NCI-H1092 (cell line): ENCODE results near the gene UBE2G1.

Source experiments
- DNase-seq: peaks from one replicate; lab custom pipeline; 2025; lab: John Stamatoyannopoulos, UW

Gene UBE2G1

DNA sequence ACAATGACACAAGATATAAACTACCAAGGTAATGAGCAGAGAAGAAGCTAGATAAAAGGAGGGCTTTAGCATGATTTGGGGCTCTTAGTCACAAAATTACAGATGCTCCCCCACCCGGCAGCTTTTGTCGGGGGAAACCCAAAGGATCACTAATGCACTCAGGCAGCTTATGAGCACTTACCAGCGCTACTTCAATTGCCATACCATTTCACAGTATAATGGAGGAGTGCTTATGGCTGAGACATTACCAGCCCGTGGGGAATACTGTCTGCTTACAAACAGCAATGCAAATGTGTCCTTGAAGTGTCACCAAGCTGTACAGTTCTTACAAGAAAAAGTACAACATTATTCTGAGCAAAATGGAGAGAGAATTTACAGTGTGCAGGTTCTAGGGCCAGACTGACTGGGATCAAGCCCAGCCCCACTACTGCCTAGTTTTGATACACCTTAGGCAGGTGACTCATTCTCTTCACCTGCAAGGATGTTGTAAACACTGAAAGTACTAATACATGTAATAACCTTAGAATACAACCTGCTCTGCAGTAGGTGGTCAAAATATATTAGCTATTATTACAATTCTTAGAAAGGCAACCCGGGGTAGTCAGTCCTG is 119.0 kb downstream of the UBE2G1 start:
- no peak for DNase-seq

- DNase-seq, result no peak
Measured at GRCh38 chr17:4246674-4247073, 119.8 kb downstream of the UBE2G1 start.

DNA sequence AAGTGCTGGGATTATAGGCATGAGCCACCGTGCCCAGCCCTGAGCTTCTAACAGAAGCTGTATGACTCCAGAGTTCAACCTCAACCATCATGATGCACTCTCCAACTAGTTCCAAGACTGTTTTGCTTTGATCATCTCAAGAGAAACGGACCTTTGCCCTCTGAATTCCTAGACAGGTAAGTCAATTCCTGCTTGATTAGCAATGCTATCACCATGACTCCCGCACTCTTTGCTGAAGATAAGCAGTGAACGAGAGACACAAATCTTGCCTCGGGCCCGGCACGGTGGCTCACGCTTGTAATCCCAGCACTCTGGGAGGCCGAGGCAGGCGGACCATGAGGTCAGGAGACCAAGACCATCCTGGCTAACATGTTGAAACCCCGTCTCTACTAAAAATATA is 124.9 kb downstream of the UBE2G1 start:
- no peak for DNase-seq

DNA sequence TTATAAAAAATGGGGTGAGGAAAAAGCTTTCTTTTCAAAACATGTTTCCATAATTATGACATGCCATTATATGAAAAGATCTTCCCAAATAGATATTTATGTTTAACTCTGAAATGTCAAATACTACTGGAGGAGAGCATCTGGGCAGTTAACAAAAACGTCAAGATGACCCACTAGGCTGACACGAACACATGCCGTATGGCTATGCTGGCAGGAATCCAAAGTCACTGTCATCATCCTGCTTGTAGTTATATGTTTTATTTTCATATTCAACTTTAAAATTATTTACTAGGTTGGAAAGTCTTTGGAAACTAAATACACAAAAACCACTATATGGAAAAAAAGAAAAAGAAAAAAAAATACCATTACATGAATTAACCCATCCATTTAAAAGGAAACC is 130.0 kb downstream of the UBE2G1 start:
- DNase-seq, result no peak

GRCh38 chr17:4235372-4236279 is 130.8 kb downstream of the UBE2G1 start:
- DNase-seq, result no peak

DNA sequence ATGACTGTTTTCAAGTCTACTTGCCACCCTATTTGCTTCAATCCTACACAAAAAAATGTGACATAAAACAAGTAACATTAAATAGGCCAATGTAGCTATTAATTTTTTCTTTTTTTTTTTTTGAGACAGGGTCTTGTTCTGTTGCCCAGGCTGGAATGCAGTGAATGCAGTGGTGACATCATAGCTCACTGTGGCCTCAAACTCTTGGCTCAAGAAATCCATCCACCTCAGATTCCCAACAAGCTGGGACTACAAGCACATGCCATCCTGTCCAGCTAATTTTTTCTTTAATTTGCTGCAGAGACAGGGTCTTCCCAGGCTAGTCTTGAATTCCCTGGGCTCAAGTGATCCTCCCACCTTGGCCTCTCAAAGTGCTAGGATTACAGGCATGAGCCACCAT is 132.1 kb downstream of the UBE2G1 start:
- no peak for DNase-seq

- no peak for DNase-seq
Measured at GRCh38 chr17:4233668-4234258, 132.7 kb downstream of the UBE2G1 start.

DNA sequence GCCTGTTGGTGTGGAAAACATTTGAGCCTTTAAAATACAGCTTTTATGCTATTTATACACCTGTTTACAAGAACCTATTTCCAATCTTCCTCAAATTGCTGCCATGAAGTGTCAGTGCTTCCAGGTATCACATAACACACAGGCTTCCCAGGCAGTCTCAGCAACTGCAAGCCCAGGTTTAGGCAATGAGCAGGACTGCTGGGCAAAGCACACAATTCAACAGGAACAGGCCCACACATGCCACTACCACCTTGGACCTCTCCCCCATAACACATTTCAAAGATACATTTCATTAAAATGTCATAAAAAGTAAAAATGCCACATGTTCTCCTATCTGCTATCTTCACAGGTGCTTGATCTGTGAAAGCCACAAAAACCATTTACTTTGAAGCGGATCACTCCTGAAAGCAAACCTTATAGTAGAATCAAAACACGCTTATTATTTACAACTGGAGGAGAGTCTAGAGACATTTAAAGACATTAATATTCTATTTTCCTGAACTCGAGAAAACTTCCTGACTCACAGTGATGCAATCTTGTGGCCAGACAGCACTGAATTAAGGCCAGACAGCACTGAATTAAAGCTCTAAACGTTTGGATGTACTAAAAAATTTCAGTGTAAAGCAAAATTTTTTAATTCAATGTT is 134.2 kb downstream of the UBE2G1 start:
- no peak for DNase-seq

- DNase-seq, result no peak
Measured at GRCh38 chr17:4229627-4230541, 136.6 kb downstream of the UBE2G1 start.

DNA sequence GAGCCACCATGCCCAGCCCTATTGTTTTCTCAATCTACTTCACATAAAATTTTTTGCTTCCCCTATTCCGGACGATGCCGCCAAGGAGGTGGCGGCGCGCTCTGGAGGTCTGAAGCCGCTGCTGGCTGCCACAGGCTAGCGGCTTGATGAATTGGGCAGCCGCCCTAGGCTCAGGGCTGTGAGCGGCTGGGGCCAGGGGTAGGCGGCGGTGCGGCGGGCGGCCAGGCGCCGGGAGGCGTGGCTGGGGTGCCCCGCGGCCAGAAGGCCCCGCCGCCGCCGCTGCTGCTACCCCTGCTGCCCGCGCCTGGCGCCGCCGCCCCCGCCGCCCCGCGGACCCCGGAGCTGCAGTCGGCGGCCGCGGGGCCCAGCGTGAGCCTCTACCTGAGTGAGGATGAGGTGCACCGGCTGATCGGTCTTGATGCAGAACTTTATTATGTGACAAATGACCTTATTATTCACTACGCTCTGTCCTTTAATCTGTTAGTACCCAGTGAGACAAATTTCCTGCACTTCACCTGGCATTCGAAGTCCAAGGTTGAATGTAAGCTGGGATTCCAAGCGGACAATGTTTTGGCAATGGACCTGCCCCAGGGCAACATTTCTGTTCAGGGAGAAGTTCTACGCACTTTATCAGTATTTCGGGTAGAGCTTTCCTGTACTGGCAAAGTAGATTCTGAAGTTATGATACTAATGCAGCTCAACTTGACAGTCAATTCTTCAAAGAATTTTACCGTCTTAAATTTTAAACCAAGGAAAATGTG is 144.4 kb downstream of the UBE2G1 start:
- DNase-seq, result no peak

- DNase-seq, result no peak
Measured at GRCh38 chr17:4221163-4221562, 145.3 kb downstream of the UBE2G1 start.

GRCh38 chr17:4220655-4221054 is 145.8 kb downstream of the UBE2G1 start:
- DNase-seq, result no peak
